DMS114 treated with DMSO at 0.1 percent for 48 hours (cell line): ENCODE data around the gene IL3.

ENCODE experiments used
- DNase-seq: peaks from one replicate; lab custom pipeline; 2025; ENCODE audit not compliant: unreplicated experiment; lab: John Stamatoyannopoulos, UW

IL3 gene

DNA sequence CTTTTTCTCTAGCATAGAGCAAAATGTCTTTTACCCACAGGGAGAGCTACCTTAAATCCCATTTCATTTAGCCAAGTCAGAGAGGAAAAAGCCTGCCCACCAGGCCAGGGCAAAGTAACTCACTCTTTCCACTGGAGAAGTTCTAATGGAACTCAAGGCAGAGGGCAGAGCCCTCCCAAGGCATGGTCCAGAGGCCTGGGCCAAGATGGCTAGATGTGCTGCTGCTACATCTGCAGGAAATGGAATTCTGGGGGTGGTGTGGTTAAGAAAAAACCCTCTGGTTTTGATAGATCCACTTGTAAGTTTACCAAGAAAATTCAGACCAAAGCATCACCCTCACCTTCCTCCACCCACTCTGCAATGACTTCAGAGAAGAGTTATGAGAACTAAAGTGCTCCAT, 50.5 kb downstream of the IL3 start:
- no peak for DNase-seq

GRCh38 chr5:132112111-132112510, 51.7 kb downstream of the IL3 start:
- no peak for DNase-seq
